ENCODE results near the gene KDM4B.

The KDM4B gene

GRCh38 chr19:4987692-4988370 lies 18.9 kb downstream of the KDM4B start:
- H3K27me3 ChIP-seq (ENCODE audit: insufficient read depth, poor library complexity, severe bottlenecking): no peaks in the 10 kb centered on the region
- H3K27ac ChIP-seq (replicated peaks): no peak overlapping the region
- no peak for DNase-seq (ENCODE audit: low read depth in 1 of 2, low spot score in 1 of 2)
- no peak overlapping the region for H3K4me3 ChIP-seq (replicated peaks; ENCODE audit: insufficient read depth, low read length)
- TF ChIP-seq GABPA (IDR thresholded peaks at IDR 0.05; ENCODE audit: low read depth): no peak
- no peak for TF ChIP-seq REST (IDR thresholded peaks at IDR 0.05; ENCODE audit: insufficient replicate concordance, low read depth)
- no peak for TF ChIP-seq POLR2AphosphoS5 (IDR thresholded peaks at IDR 0.05; ENCODE audit: low read depth)
- no peak for TF ChIP-seq CTCF (IDR thresholded peaks at IDR 0.05; ENCODE audit: insufficient read depth, low read length)
- TF ChIP-seq SPI1 (IDR thresholded peaks at IDR 0.05; ENCODE audit: borderline replicate concordance, low read depth): no peak

GRCh38 chr19:4988770-4989251 lies 19.9 kb downstream of the KDM4B start:
- no peak for TF ChIP-seq CTCF (IDR thresholded peaks at IDR 0.05; ENCODE audit: insufficient read depth, low read length)
- TF ChIP-seq SPI1 (IDR thresholded peaks at IDR 0.05; ENCODE audit: borderline replicate concordance, low read depth): no peak
- Histone ChIP-seq H3K27ac (replicated peaks) (no peak overlapping the region), H3K27me3 (ENCODE audit: insufficient read depth, poor library complexity, severe bottlenecking) (no peaks in the 10 kb centered on the region), H3K4me3 (replicated peaks; ENCODE audit: insufficient read depth, low read length) (no peak overlapping the region)
- no peak for DNase-seq (ENCODE audit: low read depth in 1 of 2, low spot score in 1 of 2)

- Histone ChIP-seq H3K27me3 (ENCODE audit: insufficient read depth, poor library complexity, severe bottlenecking) (no peaks in the 10 kb centered on the region), H3K4me3 (replicated peaks; ENCODE audit: insufficient read depth, low read length) (no peak overlapping the region), H3K27ac (replicated peaks) (no peak overlapping the region)
- no peak for TF ChIP-seq GABPA (IDR thresholded peaks at IDR 0.05; ENCODE audit: low read depth)
- no peak for TF ChIP-seq CTCF (IDR thresholded peaks at IDR 0.05; ENCODE audit: insufficient read depth, low read length)
- TF ChIP-seq REST (IDR thresholded peaks at IDR 0.05; ENCODE audit: insufficient replicate concordance, low read depth): no peak
- DNase-seq (ENCODE audit: low read depth in 1 of 2, low spot score in 1 of 2): no peak
These were observed 21.4 kb downstream of the KDM4B start for GRCh38 chr19:4990306-4990705.

- H3K27ac ChIP-seq (replicated peaks): no peak overlapping the region
- no peak overlapping the region for H3K4me3 ChIP-seq (replicated peaks; ENCODE audit: insufficient read depth, low read length)
- TF ChIP-seq GABPA (IDR thresholded peaks at IDR 0.05; ENCODE audit: low read depth) (no peak), REST (IDR thresholded peaks at IDR 0.05; ENCODE audit: insufficient replicate concordance, low read depth) (no peak), POLR2AphosphoS5 (IDR thresholded peaks at IDR 0.05; ENCODE audit: low read depth) (no peak), SPI1 (IDR thresholded peaks at IDR 0.05; ENCODE audit: borderline replicate concordance, low read depth) (no peak), CTCF (IDR thresholded peaks at IDR 0.05; ENCODE audit: insufficient read depth, low read length) (no peak)
- DNase-seq (ENCODE audit: low read depth in 1 of 2, low spot score in 1 of 2): no peak
- no peaks in the 10 kb centered on the region for H3K27me3 ChIP-seq (ENCODE audit: insufficient read depth, poor library complexity, severe bottlenecking)
These were observed 22.6 kb downstream of the KDM4B start for GRCh38 chr19:4991538-4991937.
